Astrocyte of the cerebellum (primary cell): ENCODE data around the gene PTPRJ.

ENCODE experiments used
- DNase-seq: peaks from one replicate; pipeline ENCODE4 v3.0.0-alpha.2; 2011; ENCODE audit warnings: low read depth
- H3K4me3 ChIP-seq: 2 replicates; pipeline ENCODE4 v1.5.1; 2011; ENCODE audit warnings: mild to moderate bottlenecking, low read depth, low read length, moderate library complexity
- in situ Hi-C: cut with HindIII; loops from 2 replicates; pipeline ENCODE4 v1.10.0; 2017; ENCODE audit warnings: low sequenced_read_pairs
- TF ChIP-seq, protein P1 (sequence below): IDR thresholded peaks from 2 replicates; pipeline ENCODE4 v1.5.1; 2012; ENCODE audit warnings: low read length, low read depth, moderate library complexity, mild to moderate bottlenecking; ENCODE audit errors: missing control alignments

PTPRJ gene

DNA sequence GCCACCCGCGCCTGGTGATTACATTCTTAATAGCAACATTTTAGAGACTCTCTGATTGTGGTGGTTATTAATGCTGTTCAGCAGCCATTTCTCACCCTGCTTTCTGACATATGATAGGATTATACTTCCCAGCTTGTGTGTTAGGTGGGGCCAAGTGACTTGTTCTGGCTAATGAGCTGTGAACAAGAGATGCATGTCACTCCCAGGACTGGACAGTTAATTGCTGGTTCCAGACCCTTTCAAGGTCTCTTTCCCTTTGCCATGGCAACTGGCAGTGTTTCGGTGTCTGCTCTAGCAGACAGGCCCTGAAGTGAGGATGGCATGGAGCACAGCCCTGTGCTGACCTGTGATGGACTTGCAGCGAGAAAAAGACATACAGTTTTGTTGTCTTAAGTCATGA lies 8.9 kb upstream of the PTPRJ start:
- no peak for DNase-seq
- in situ Hi-C loops, result no loop called here
- TF ChIP-seq, protein P1, sequence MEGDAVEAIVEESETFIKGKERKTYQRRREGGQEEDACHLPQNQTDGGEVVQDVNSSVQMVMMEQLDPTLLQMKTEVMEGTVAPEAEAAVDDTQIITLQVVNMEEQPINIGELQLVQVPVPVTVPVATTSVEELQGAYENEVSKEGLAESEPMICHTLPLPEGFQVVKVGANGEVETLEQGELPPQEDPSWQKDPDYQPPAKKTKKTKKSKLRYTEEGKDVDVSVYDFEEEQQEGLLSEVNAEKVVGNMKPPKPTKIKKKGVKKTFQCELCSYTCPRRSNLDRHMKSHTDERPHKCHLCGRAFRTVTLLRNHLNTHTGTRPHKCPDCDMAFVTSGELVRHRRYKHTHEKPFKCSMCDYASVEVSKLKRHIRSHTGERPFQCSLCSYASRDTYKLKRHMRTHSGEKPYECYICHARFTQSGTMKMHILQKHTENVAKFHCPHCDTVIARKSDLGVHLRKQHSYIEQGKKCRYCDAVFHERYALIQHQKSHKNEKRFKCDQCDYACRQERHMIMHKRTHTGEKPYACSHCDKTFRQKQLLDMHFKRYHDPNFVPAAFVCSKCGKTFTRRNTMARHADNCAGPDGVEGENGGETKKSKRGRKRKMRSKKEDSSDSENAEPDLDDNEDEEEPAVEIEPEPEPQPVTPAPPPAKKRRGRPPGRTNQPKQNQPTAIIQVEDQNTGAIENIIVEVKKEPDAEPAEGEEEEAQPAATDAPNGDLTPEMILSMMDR, result no peak
- H3K4me3 ChIP-seq, result no peak overlapping the region

DNA sequence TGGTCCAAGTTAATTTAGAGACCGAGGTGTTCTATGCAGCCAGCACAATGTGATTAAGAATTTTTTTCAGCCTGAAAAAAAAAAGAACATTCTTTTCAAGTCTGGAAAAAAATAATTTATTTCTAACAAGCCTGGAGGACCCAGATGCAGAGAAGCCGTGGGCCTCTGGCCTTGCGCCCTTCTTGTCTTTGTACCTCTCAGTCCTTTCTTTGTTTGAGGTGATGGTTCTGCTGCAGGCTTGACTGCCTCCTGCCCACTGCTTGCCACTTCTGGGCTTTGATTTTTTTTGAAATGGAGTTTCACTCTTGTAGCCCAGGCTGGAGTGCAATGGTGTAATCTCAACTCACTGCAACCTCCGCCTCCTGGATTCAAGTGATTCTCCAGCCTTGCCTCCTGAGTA lies 7.2 kb upstream of the PTPRJ start:
- in situ Hi-C loops, result no loop called here
- H3K4me3 ChIP-seq, result no peak overlapping the region
- TF ChIP-seq, protein P1, result no peak
- no peak for DNase-seq

DNA sequence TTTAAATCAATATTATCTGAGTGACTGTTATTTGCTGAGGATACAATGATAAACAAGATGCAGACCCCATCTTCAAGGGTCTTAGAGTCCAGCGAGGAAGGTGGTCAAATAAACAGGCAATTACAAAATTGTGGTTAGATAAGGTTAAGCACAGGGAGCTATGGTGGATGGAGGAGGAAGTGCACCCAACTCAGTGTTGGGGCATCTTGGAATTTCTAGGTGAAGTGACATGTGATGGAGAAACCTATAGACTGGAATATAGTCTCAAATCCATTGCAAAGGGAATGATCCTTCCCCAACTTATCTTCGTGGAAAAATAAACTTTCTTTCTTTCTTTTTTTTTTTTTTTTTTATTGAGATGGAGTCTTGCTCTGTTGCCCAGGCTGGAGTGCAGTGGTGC lies 3.4 kb upstream of the PTPRJ start:
- no peak overlapping the region for H3K4me3 ChIP-seq
- TF ChIP-seq, protein P1, result no peak
- in situ Hi-C loops, result no loop called here
- no peak for DNase-seq

DNA sequence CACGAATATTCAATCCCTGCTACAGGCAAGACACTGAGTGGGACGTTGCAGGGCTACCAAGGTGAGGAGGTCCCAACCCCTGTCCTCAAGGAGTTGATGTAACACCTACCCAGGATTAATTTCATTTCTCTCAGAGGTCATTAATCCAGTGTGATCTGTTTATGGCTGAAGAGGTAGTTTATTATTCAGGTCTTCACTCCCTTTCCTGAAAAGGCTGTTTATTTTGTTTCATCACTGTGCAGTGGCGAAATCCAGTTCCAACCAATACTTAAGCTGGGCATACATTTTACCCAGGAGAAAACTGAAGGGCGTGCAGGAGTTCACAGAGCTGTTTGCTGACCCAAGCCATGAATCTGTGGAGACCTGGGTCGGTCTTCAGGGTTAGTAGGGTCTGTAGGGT lies 2.7 kb upstream of the PTPRJ start:
- no peak overlapping the region for H3K4me3 ChIP-seq
- no peak for DNase-seq
- TF ChIP-seq, protein P1, result no peak
- in situ Hi-C loops, result no loop called here

DNA sequence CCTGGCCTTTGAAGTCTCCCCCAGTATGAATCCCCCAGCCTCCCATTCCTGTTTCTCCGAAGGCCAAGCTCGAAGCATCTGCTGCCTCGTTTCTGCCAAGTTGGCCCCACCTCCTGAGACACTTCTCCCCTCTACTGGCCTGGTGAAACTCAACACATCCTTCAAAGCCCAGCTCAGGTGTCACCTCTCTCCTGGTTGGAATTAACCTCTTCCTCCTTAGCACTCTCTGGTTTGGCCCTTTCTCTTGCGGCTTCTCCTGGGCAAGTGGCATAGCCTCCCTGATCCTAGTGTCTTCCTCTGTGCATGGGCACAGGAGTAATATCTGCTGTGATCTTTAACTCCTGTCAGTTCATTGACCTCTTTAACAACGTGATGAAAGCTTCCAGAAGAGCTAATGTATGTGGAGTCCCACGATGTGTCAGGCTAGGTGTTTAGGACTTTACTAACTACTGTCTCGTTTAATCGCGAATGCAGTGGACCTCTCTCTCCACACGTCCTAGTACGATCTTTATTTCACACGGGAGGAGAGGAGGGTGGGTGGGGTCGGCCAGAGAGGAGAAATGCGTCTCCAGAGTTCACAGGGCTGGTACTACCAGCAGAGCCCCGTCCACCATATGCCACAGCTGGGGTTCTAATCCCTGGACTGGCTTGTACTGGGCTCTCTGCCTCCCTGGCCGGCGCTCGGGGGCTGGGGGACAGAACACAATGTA lies 826 bp upstream of the PTPRJ start:
- H3K4me3 ChIP-seq, result peak overlapping the region; percentile 77
- in situ Hi-C loops, result loop anchor here (5.0 kb wide), 1 partner anchor 68 kb away; no protein-coding TSS in a partner anchor
- DNase-seq, result no peak
- TF ChIP-seq, protein P1, result no peak

DNA sequence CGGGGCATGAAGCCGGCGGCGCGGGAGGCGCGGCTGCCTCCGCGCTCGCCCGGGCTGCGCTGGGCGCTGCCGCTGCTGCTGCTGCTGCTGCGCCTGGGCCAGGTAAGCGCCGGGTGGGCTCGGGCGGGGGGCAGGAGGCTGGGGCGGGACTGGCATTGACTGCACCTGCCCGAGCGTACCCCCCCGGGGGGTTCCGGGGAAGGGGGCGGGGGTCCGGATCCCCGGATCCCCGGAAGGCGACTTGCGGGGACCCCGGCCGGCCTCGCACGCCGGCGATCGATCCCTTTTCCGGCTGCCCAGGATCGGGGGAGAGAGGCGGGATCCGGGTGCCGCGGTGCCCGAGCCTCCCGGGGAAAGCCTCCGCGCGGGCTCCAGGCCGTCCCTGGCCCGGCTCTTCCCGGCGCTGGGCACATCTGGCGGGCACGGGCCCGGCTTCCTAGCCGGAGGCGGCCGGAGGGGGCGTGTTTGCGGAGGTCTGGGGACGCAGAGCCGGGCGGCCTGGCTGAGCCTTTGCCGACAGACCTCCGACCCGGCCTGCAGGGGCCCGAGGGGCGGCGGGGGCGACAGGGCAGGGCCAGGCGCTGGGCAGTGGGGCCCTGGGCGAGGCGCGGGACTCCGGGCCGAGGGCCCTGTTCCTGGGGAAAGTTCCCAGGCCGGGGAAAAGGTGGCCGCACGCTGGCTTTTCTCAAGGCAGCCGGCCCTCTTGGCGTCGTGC lies 705 bp downstream of the PTPRJ start:
- H3K4me3 ChIP-seq, result peak overlapping the region; percentile 77
- DNase-seq, result no peak
- TF ChIP-seq, protein P1, result peak; percentile 17
- in situ Hi-C loops, result loop anchor here (5.0 kb wide), 1 partner anchor 66 kb away; no protein-coding TSS in a partner anchor
